ENCODE results near the gene RPP30. TPM values are rescaled to one million over a fixed set of nuclear protein-coding genes. Genes with fewer than 3 reads are reported as not detected.

Gene RPP30
- total RNA-seq, 1 experiment from 2014 or later, result 74.5 TPM

GRCh38 chr10:90911133-90912051 lies 39.6 kb downstream of the RPP30 start:
- no TSS peak for BruUV-seq (replicated peaks)
- no peaks in the 10 kb centered on the region for H3K27me3 ChIP-seq (replicated peaks; ENCODE audit: insufficient read depth, low read depth, low read length, poor library complexity)
- intact Hi-C loops (cut with micrococcal nuclease; ENCODE audit: unreplicated experiment), result loop anchor here (1.0 to 10.0 kb wide), 2 partner anchors 340 to 1003 kb away; no protein-coding TSS in a partner anchor
- H3K4me1 ChIP-seq (ENCODE audit: insufficient read depth, low read length, poor library complexity, severe bottlenecking), result no peaks in the 10 kb centered on the region
- H3K9me3 ChIP-seq (ENCODE audit: low read depth, low read length, poor library complexity, severe bottlenecking), result no peaks in the 10 kb centered on the region
- POLR2A ChIA-PET (ENCODE audit: low non-redundant PET), result no interaction called here
- CTCF ChIA-PET, result interaction anchor here (0.5 to 1.1 kb wide), 5 partner anchors 77 to 1001 kb away, joined by 3 to 16 read pairs (median 4); no protein-coding TSS in a partner anchor
- peak; percentile 84 for DNase-seq (ENCODE audit: low spot score)
- no peak overlapping the region for H3K27ac ChIP-seq (ENCODE audit: low read depth, low read length, poor library complexity, severe bottlenecking)
- no peak overlapping the region for H3K4me3 ChIP-seq (ENCODE audit: low read depth, low read length, poor library complexity, severe bottlenecking)
- TF ChIP-seq CTCF (conservative IDR thresholded peaks at IDR 0.05; ENCODE audit: low read depth, low read length) (peak; percentile 79), EZH2 (IDR thresholded peaks at IDR 0.05; ENCODE audit: borderline replicate concordance, low read depth, low read length, poor library complexity, severe bottlenecking) (no peak)
- no peaks in the 10 kb centered on the region for H3K36me3 ChIP-seq (ENCODE audit: insufficient read depth, low read length, poor library complexity, severe bottlenecking)

GRCh38 chr10:90912174-90912573 lies 40.4 kb downstream of the RPP30 start:
- BruUV-seq (replicated peaks), result no TSS peak
- intact Hi-C loops (cut with micrococcal nuclease; ENCODE audit: unreplicated experiment), result loop anchor here (10.0 kb wide), 1 partner anchor 1003 kb away; no protein-coding TSS in a partner anchor
- H3K27ac ChIP-seq (ENCODE audit: low read depth, low read length, poor library complexity, severe bottlenecking), result no peak overlapping the region
- H3K4me3 ChIP-seq (ENCODE audit: low read depth, low read length, poor library complexity, severe bottlenecking), result no peak overlapping the region
- TF ChIP-seq EZH2 (IDR thresholded peaks at IDR 0.05; ENCODE audit: borderline replicate concordance, low read depth, low read length, poor library complexity, severe bottlenecking) (no peak), CTCF (conservative IDR thresholded peaks at IDR 0.05; ENCODE audit: low read depth, low read length) (no peak)
- no peaks in the 10 kb centered on the region for H3K4me1 ChIP-seq (ENCODE audit: insufficient read depth, low read length, poor library complexity, severe bottlenecking)
- ChIA-PET CTCF (interaction anchor here (0.5 to 1.1 kb wide), 7 partner anchors 12 to 1001 kb away, joined by 3 to 16 read pairs (median 4); no protein-coding TSS in a partner anchor), POLR2A (ENCODE audit: low non-redundant PET) (no interaction called here)
- H3K27me3 ChIP-seq (replicated peaks; ENCODE audit: insufficient read depth, low read depth, low read length, poor library complexity), result no peaks in the 10 kb centered on the region
- no peaks in the 10 kb centered on the region for H3K36me3 ChIP-seq (ENCODE audit: insufficient read depth, low read length, poor library complexity, severe bottlenecking)
- no peak for DNase-seq (ENCODE audit: low spot score)
- no peaks in the 10 kb centered on the region for H3K9me3 ChIP-seq (ENCODE audit: low read depth, low read length, poor library complexity, severe bottlenecking)

- H3K27me3 ChIP-seq (replicated peaks; ENCODE audit: insufficient read depth, low read depth, low read length, poor library complexity), result no peaks in the 10 kb centered on the region
- no peak for DNase-seq (ENCODE audit: low spot score)
- H3K4me1 ChIP-seq (ENCODE audit: insufficient read depth, low read length, poor library complexity, severe bottlenecking), result no peaks in the 10 kb centered on the region
- no TSS peak for BruUV-seq (replicated peaks)
- H3K36me3 ChIP-seq (ENCODE audit: insufficient read depth, low read length, poor library complexity, severe bottlenecking), result no peaks in the 10 kb centered on the region
- no peak for TF ChIP-seq EZH2 (IDR thresholded peaks at IDR 0.05; ENCODE audit: borderline replicate concordance, low read depth, low read length, poor library complexity, severe bottlenecking)
- no peak for TF ChIP-seq CTCF (conservative IDR thresholded peaks at IDR 0.05; ENCODE audit: low read depth, low read length)
- CTCF ChIA-PET, result interaction anchor here (0.7 kb wide), 1 partner anchor 341 kb away, joined by 5 read pairs; no protein-coding TSS in a partner anchor
- H3K4me3 ChIP-seq (ENCODE audit: low read depth, low read length, poor library complexity, severe bottlenecking), result no peak overlapping the region
- no peak overlapping the region for H3K27ac ChIP-seq (ENCODE audit: low read depth, low read length, poor library complexity, severe bottlenecking)
- POLR2A ChIA-PET (ENCODE audit: low non-redundant PET), result no interaction called here
- intact Hi-C loops (cut with micrococcal nuclease; ENCODE audit: unreplicated experiment), result loop anchor here (10.0 kb wide), 1 partner anchor 1002 kb away; no protein-coding TSS in a partner anchor
- H3K9me3 ChIP-seq (ENCODE audit: low read depth, low read length, poor library complexity, severe bottlenecking), result no peaks in the 10 kb centered on the region
Observed at GRCh38 chr10:90912854-90913479, 41.2 kb downstream of the RPP30 start.

All from A673 (cell line).